GM19238 (cell line): ENCODE measurements around the gene ZNF41.
"Not testable (repeated sequence)": the region's sequence is repeated elsewhere in the genome, so short reads cannot be mapped to it uniquely, and the experiment has no call there.

Experiments
- DNase-seq: peaks from one replicate; pipeline ENCODE4 v3.0.0; 2011; ENCODE audit warnings: low spot score; ENCODE audit not compliant: insufficient read length

Gene ZNF41

GRCh38 chrX:47482512-47483305 lies at the start of gene ZNF41:
TSS of gene ZNF41 (minus strand) at chrX:47483222. CDS start at chrX:47467481, 15,741 bp downstream.
- peak; percentile 68 for DNase-seq

- DNase-seq = no peak
Observed at GRCh38 chrX:47530049-47530448, 47.0 kb upstream of the ZNF41 start.

DNA sequence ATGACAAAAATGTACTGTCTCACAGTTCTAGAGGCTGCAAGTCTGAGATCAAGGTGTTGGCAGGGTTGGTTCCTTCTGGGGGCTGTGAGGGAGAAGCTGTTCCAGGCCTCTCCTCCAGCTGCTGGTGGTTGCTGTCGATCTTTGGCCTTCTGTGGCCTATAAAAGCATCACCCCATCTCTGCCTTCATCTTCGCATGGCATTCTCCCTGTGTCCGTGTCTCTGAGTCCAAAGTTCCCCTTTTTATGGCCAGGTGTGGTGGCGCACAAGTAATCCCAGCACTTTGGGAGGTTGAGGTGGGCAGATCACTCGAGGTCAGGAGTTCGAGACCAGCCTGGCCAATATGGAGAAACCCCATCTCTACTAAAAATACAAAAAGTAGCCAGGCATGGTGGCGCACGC lies 46.5 kb upstream of the ZNF41 start:
- DNase-seq = no peak

GRCh38 chrX:47523713-47524166 lies 40.7 kb upstream of the ZNF41 start:
- no peak for DNase-seq

DNA sequence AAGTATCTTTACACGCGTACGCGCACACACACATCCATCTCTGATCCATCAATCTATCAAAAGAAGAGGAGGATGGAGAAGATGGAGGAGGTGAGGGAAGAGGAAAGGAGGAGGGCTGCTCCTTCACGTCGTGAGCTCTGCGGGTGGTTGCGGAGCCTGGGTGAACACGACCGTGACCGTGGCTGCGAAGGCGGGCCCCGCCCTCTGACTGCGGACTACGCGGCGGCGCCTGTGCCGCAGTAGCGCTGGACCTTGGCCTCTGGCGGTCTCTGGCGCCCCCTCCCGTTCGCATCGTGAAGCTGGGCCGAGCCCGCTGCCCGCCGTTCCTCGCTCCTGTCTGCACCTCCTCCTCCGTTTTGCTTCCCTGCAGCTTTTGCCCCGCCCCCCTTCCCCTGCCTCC lies 40.3 kb upstream of the ZNF41 start:
- DNase-seq = peak; percentile 52

- DNase-seq = no peak
Observed at GRCh38 chrX:47518144-47518543, 35.1 kb upstream of the ZNF41 start.

GRCh38 chrX:47515941-47516665 lies 33.1 kb upstream of the ZNF41 start:
- DNase-seq = no peak

DNA sequence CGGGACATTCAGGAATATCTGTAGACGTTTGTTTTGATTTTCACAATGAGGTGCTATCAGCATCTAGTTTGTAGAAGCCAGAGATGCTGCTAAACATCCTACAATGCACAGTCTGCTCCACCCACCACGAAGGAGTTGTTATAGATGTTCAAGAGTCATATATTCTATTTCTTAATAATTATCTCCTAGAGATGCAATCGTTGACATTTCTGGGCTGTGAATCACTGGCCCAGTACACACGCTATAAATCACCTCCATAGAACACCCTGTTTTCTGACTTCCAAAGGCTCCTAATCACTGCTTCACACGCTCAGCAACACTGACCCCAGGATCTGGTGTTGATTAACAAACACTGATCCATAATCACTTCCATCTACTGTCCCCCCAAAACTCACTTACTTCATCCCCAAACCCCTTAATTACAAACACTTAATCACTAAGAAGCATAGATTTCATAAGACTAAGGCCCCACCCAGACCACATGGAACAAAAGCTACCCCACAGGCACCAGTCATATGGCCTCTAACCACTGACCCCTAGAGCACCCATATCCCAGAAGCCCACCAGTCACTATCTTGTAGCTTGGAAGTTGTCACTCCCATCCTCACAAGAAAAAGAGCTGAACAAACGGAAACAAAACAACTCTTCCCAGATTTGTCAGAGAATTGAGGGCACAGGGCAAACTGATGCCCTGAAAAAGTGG lies 31.7 kb upstream of the ZNF41 start:
- DNase-seq = no peak

DNA sequence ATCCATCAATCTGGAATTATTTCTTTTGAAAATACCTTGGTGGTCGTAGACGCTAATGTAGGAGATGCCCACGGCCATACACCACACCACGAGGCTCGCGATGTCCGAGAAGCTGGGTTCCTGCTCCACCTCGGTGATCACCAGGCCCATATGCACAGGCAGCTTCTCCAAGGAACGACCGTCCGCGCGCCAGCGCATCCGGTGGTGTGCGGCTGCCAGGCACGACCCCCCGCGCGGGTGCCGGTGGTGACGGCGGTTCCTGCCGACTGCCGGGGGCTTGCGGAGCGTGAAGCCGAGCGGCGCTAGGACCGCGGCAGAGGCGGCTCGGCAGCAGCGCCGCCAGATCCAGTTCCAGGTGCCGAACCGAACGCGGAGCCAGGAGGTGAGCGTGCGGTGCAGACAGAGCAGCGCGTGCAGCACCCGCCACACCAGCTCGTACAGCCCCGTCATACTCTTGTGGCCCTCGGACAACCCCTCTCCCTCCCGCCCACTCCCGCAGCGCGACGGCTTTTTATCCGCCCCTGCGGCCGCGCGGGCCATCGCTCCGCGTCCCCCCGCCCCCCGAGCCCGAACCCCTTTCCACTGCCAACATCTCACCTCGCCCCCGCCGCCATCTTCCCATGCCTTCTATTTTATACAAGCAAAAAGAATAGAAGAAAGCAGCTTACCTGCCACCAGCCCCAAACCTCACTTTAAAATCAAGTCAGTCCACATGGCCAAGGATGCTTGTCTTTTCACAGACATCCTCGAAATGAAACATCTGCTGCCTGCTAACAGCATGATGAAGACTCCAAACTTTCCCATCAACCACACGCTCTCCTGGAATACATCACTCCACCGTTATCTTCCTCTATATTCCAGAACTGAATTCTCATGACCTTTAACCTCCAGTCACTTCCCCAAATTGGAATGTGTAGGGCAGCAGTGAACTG lies 30.3 kb upstream of the ZNF41 start:
- not testable (repeated sequence) for DNase-seq

DNA sequence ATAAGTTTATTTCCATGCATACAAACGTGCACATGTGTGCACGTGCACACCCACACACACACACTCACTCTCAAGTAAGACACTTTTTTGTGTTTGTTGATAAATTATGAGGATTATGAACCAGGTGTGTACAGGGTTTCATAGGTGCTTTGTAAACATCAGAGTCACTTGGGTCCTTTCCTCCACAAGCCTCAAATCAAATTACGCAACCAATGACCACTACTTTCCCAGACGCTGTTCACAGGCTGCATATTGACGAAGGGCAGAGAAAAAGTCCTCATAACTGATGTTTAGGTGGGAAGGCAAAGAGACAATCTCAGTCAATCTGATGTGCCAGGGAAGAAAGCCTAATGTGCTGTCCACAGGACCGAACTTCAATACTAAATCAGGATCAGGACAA lies 29.4 kb upstream of the ZNF41 start:
- DNase-seq = not testable (repeated sequence)

- DNase-seq = no peak
Observed at GRCh38 chrX:47507153-47507867, 24.3 kb upstream of the ZNF41 start.

DNA sequence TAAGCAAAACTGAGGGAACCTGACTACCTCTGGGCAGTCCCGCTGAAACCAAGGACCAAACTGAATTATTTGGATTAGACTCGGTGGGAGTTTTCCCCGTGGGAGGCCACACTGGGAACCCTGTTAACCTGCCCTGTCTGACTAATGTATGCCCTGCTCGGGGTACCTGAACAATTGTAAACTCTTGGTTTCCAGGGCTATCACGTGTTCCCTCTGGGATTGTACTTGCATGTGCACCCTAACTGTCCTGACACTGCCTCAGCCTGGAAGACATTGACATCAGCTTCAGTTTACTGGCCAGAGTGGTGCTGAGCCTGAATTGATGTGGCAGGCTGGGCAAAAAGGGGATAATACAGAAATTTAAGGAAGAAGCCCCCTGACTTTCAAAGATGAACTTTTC lies 20.1 kb upstream of the ZNF41 start:
- DNase-seq = no peak

- no peak for DNase-seq
Observed at GRCh38 chrX:47502316-47503125, 19.5 kb upstream of the ZNF41 start.

GRCh38 chrX:47501226-47502074 lies 18.4 kb upstream of the ZNF41 start:
- DNase-seq = no peak

DNA sequence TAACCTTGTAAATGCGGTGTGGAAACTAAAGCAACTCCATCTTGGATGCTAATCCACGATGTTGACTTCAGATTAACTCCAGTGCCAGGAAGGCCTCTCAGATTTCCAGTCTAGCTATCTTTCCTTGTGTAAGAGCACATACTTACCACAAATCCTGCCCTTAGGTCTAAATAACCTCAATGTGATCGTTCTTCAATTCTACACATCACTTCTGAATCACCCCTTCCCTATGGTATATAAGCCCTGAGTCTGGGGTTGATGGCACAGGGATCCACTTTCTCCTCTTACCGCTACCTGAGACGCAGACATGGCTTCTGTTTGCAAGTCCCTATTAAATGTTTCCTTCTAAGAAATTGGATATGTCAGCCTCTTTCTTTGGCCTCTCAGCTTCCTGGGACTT lies 17.5 kb upstream of the ZNF41 start:
- no peak for DNase-seq

- DNase-seq = no peak
Observed at GRCh38 chrX:47499293-47499692, 16.3 kb upstream of the ZNF41 start.

DNA sequence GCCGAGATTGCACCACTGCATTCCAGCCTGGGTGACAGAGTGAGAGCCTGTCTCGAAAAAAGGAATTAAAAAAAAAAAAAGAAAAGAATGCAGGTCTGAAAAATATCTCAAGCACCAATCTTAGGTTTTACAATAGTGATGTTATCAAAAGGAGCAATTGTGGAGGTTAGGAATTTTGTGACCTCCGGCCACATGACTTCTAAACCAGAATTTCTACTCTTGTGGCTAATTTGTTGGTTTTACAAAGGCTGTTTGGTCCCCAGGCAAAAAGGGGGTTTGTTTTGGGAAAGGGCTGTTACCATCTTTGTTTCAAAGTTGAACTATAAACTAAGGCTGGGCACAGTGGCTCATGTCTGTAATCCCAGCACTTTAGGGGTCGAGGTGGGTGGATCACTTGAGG lies 15.4 kb upstream of the ZNF41 start:
- no peak for DNase-seq

DNA sequence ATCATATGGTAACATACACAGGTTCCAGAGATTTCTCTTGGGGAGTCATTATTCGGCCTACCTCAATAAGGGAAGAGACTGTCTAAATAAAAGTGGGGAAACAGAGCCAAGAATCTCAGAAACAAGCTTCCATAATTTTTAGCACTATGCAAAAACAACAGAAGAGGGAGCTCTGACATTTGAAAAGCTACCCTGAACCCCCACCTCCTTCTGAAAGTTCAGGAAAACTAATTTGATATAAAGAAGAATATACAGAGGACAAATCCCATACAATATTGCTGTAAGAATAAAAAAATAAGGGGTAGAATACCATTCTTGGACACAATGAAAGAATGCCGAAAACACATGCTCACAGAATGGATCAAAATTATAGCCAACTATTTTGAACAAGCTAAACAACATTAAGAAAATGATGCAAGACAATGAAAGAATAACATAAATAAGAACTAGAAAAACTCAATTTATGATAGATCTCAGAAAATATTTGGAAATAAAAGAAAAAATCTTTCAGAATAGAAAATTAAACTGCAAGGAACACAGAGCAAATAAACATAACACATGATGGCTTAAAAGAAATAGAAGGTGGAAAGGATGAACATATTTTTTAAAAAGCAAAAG lies 14.4 kb upstream of the ZNF41 start:
- no peak for DNase-seq
